H1 (cell line): ENCODE data around the gene SCAMP2.

Experiments
- BCL11A ChIP-seq, 2 experiments: IDR thresholded peaks; one replicate each; pipeline ENCODE4 v1.6.1; 2011; ENCODE audit warnings: low read depth in 2 of 2, low read length in 2 of 2, mild to moderate bottlenecking in 2 of 2
- CBX5 ChIP-seq: fragments of 300-800, 300-1000 bp; sonication (generic); IDR thresholded peaks from 2 replicates; pipeline ENCODE4 v1.7.1; 2016; ENCODE audit warnings: antibody characterized with exemption, low read length, low read depth
- CTBP2 ChIP-seq: IDR thresholded peaks from 2 replicates; pipeline ENCODE4 v1.7.0; 2011; ENCODE audit warnings: borderline replicate concordance, mild to moderate bottlenecking, moderate library complexity, mixed read lengths, low read length; ENCODE audit not compliant: insufficient read depth, insufficient read length
- EP300 ChIP-seq, 2 experiments: IDR thresholded peaks; 1 replicate in 1 of 2; 2 replicates in 1 of 2; pipeline ENCODE4 v1.6.1; 2011 to 2012; ENCODE audit warnings: low read depth in 2 of 2, low read length in 2 of 2, mild to moderate bottlenecking in 2 of 2, borderline replicate concordance in 1 of 2, inconsistent platforms in 1 of 2, moderate library complexity in 1 of 2
- EZH2 ChIP-seq: fragments of 200-600 bp; sonication (generic); IDR thresholded peaks from 2 replicates; pipeline ENCODE4 v1.7.1; 2012; ENCODE audit warnings: low read depth, mild to moderate bottlenecking, moderate library complexity, low read length, inconsistent platforms; ENCODE audit not compliant: severe bottlenecking
- FOSL1 ChIP-seq: IDR thresholded peaks from 2 replicates; pipeline ENCODE4 v1.6.1; 2011; ENCODE audit warnings: mild to moderate bottlenecking, low read depth, low read length, moderate library complexity; ENCODE audit not compliant: insufficient read depth
- POLR2A ChIP-seq, 2 experiments: IDR thresholded peaks; 1 replicate in 1 of 2; 2 replicates in 1 of 2; pipeline ENCODE4 v1.6.1; 2011; ENCODE audit warnings: low read depth in 2 of 2, low read length in 2 of 2, mild to moderate bottlenecking in 2 of 2; ENCODE audit errors: control extremely low read depth in 1 of 2
- RAD21 ChIP-seq, 2 experiments: IDR thresholded peaks in 1 of 2; conservative IDR thresholded peaks in 1 of 2; 2 replicates each; pipeline ENCODE4 v1.6.1; 2011; ENCODE audit warnings: low read depth in 2 of 2, low read length in 2 of 2, improper control_type of control experiment in 1 of 2, inconsistent platforms in 1 of 2, mild to moderate bottlenecking in 1 of 2, moderate library complexity in 1 of 2
- RFX5 ChIP-seq: IDR thresholded peaks from 2 replicates; pipeline ENCODE4 v1.6.1; 2011; ENCODE audit warnings: low read depth, low read length, improper control_type of control experiment, borderline replicate concordance
- TEAD4 ChIP-seq: IDR thresholded peaks from 2 replicates; pipeline ENCODE4 v1.6.1; 2012; ENCODE audit warnings: low read depth, low read length, inconsistent platforms, mixed read lengths
- YY1 ChIP-seq: IDR thresholded peaks from 2 replicates; pipeline ENCODE4 v1.6.1; 2011; ENCODE audit warnings: low read depth, mild to moderate bottlenecking, low read length
- TF ChIP-seq, protein P1 (sequence below), 3 experiments: IDR thresholded peaks; 1 replicate in 2 of 3; 2 replicates in 1 of 3; pipeline versions ENCODE4 v1.5.1 to v1.6.1; 2011; ENCODE audit warnings: low read length in 3 of 3, mild to moderate bottlenecking in 3 of 3, inconsistent platforms in 2 of 3, low read depth in 1 of 3, moderate library complexity in 1 of 3; ENCODE audit not compliant: insufficient read depth in 1 of 3; ENCODE audit errors: control extremely low read depth in 1 of 3

- TF ChIP-seq, protein P1, sequence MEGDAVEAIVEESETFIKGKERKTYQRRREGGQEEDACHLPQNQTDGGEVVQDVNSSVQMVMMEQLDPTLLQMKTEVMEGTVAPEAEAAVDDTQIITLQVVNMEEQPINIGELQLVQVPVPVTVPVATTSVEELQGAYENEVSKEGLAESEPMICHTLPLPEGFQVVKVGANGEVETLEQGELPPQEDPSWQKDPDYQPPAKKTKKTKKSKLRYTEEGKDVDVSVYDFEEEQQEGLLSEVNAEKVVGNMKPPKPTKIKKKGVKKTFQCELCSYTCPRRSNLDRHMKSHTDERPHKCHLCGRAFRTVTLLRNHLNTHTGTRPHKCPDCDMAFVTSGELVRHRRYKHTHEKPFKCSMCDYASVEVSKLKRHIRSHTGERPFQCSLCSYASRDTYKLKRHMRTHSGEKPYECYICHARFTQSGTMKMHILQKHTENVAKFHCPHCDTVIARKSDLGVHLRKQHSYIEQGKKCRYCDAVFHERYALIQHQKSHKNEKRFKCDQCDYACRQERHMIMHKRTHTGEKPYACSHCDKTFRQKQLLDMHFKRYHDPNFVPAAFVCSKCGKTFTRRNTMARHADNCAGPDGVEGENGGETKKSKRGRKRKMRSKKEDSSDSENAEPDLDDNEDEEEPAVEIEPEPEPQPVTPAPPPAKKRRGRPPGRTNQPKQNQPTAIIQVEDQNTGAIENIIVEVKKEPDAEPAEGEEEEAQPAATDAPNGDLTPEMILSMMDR (IDR thresholded peaks at IDR 0.05; ENCODE audit: control extremely low read depth in 1 of 3, insufficient read depth in 1 of 3, low read depth in 1 of 3, low read length in 3 of 3) = no peak
- TF ChIP-seq RAD21 (IDR thresholded peaks at IDR 0.05 in 1 of 2, conservative IDR thresholded peaks at IDR 0.05 in 1 of 2; ENCODE audit: low read depth in 2 of 2, low read length in 2 of 2) (no peak), EP300 (IDR thresholded peaks at IDR 0.05; ENCODE audit: borderline replicate concordance in 1 of 2, low read depth in 2 of 2, low read length in 2 of 2) (no peak), POLR2A (IDR thresholded peaks at IDR 0.05; ENCODE audit: control extremely low read depth in 1 of 2, low read depth in 2 of 2, low read length in 2 of 2) (no peak), CBX5 (no peak), FOSL1 (no peak), EZH2 (no peak), TEAD4 (no peak), CTBP2 (no peak), RFX5 (no peak), YY1 (no peak), BCL11A (IDR thresholded peaks at IDR 0.05; ENCODE audit: low read depth in 2 of 2, low read length in 2 of 2) (no peak)
These were observed 23.2 kb upstream of the SCAMP2 start for GRCh38 chr15:74896316-74896715.
